Kidney glomerular epithelial cell (primary cell): ENCODE measurements around the gene ELMO1.

Source experiments
- DNase-seq: peaks from one replicate; lab custom pipeline; 2025; lab: John Stamatoyannopoulos, UW

ELMO1 gene

GRCh38 chr7:36911788-36912187 is 536.9 kb downstream of the ELMO1 start:
- no peak for DNase-seq

DNA sequence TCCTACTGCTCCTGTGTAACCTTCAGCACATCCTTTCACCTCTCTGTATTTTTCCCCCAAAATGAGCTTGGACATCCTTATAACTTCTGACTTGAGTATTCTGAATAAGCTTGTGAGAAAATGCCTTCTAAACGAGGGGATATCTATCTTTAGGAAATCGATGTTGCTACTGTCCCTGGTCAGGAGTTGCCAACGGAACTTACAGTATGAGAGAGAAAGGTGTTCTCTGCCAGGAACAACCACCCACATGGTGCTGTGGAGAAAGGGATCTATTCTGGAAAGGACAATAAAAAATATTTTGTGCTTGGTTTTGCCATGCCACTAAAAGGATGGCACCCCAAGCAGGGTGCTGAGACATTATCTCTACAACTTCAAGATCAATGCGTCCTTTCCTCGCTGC is 537.8 kb downstream of the ELMO1 start:
- DNase-seq = no peak

- DNase-seq = no peak
These were observed 538.3 kb downstream of the ELMO1 start for GRCh38 chr7:36910401-36910800.

DNA sequence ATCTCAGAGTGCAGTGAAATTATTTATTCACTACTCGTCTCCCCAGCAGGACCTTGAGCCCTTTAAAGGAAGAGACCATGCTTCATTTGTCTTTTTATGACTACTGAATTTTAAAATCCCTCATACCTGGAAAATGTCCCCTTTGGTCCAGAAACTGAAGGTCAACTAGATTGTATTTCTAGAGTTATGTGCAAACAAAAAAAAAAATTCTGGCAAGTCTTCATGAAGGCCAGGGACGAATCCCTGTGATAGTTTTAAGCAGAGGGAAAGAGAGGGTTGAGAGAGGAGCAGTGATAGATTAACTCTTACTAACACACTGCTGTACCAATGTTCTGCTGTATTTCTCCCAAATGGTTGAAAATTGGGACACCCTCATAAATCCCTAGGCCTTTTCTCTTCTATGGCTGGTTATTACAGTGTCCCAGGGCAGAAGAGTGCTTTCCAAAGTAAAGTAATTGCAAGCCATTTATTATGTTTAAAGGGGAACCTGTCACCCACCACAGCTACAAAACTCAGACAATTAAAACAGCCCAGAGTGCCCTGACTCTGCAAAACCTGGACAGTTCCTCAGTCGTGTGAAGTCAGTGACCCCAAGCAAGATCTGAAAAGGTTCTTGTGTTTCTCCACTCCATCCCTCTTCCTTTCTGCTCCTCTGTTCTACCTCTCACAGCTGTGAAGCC is 541.6 kb downstream of the ELMO1 start:
- no peak for DNase-seq

- DNase-seq = no peak
These were observed 542.2 kb downstream of the ELMO1 start for GRCh38 chr7:36906448-36906847.

- DNase-seq = no peak
These were observed 542.8 kb downstream of the ELMO1 start for GRCh38 chr7:36905841-36906240.

GRCh38 chr7:36904802-36905201 is 543.9 kb downstream of the ELMO1 start:
- no peak for DNase-seq

- DNase-seq = no peak
These were observed 544.6 kb downstream of the ELMO1 start for GRCh38 chr7:36904101-36904500.

DNA sequence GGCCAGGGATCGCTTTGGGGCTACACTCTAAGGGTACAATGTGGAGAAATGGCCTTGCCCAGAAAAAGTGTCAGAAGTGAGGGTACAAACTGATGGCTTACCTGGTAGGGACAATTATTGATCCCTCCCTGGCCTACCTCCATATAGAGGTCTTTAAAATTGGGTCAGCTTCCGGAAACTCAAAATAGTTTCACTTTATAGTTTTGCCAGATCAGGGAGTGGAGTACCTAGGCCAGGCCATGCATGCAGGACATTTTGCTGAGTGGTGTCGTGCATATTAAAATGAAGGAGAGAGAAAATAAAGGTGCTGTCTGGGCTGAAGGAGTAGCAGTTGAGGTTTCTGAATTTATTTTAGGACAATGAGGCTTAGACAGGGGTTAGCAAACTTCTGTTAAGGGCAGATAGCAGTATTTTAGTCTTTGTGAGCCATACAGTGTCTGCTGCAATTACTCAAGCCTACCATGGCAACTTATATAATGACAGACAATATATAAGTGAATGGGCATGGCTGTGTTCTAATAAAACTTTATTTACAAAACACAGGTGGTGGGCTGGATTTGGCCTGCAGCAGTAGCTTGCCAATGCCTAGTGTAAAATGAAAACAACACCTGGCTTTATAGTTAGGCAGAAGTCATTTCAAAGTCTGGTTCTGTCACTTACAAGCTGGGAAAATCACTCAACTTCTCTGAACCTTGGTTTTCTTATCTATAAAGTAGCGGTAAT is 547.5 kb downstream of the ELMO1 start:
- DNase-seq = no peak

GRCh38 chr7:36898186-36898585 is 550.5 kb downstream of the ELMO1 start:
- no peak for DNase-seq

GRCh38 chr7:36896956-36897590 is 551.6 kb downstream of the ELMO1 start:
- peak; percentile 7 for DNase-seq

DNA sequence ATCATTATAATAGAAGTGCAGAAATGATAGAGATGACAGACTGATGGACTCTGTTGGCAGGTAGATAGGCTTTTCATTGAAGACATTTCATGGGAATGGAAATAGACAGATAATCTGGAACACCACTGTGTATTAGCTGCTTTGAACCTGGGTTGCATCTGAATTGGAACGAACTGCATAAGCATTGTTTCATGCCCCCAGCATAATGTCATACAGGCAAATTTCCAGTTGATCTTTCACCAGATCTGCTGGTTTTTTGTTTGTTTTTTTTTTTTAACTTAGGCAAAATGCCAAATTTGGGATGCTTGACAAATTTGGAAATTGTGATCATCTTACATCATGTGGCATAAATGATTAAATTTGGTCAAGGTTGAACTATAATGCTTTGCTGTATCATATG is 552.2 kb downstream of the ELMO1 start:
- no peak for DNase-seq

GRCh38 chr7:36895192-36895591 is 553.5 kb downstream of the ELMO1 start:
- no peak for DNase-seq

DNA sequence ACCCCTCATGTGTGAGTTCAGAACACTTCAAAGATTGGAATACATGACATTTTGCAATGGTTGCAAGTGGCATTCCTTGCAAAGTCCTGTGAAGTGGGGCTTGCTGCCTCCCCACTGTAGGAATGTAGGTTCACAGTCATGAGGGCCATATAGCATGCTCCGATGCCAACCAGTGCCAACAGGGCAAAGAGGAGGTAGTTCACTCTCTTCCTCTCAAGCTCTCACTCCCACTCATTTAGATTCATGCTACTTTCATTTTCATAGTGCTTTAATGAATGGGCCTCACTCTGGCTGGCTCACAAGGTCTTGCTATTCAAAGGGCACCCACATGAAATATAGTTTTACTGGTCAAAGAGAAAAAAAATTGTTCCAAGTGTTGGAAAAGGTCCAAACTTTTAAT is 554.5 kb downstream of the ELMO1 start:
- no peak for DNase-seq

- no peak for DNase-seq
These were observed 559.5 kb downstream of the ELMO1 start for GRCh38 chr7:36889182-36889581.

DNA sequence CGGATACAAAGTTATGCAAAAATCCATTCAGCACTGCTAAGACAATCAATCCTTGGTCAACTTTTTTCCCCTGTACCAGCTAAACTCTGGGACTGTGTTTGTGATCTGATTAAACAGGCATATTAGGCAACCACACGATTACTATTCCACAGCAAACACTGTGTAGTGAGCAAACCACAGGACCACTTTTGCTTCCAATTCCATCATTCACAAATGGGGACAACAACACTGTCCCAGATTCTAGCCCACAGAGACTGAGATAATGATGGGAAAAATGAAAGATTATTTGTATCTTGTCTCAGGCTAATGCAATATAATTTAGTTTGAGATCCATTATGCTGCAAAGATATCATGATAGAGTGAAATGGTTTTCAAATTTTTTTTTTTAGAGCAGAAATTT is 560.7 kb downstream of the ELMO1 start:
- no peak for DNase-seq

DNA sequence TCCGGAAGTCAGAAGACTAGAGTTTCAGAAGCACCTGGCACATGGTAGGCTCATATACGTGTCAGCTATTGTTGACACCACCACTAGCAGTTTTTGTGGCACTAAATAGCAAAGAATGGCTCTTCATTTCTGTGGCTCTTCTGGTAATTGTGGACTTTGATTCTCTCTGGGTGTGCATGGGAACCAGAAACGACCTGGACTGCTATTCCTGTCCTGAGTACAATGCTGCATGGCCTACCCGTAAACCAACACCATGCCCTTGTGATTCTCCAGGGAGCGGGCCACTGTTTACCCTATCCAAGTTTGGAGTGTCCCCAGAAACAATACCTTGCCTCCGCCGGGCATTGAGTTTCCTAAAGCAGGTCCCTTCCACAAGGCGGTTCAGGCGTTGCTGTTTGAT is 561.4 kb downstream of the ELMO1 start:
- no peak for DNase-seq

DNA sequence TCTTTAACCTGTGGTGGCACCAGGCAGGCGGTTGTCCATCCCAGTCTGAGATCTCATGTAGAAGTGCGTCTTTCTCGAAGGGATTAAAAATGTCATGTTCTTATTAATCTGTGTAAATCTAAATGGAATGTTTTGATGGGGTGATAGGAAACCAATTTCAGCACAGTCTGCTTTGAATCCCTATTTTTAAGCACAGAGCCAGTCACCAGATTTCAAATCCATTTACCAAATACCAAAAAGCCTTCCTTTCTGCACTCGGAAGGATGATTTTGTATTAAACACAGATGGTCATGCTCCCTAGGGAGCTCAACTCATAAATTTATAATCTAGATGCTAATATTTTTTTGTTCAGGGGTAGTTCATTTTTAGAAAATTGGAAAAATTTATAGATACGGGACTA is 563.8 kb downstream of the ELMO1 start:
- DNase-seq = no peak

DNA sequence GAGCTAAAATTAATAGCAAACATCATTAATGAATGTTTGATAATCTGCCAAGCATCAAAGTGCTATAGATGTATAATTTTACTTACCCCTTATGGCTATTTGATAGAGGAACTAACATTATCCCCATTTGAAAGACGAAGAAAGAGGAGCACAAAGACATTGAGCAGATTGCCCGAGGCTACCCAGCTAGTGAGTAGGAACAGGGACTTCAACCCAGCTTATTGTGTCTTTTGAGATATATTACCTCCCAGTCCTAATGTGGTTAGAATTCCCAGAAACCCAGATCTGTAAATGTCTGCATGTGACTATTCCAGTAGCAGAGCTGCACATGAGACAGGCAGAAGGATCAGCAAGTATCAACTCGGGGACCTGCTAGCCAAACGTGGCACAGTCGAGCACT is 564.3 kb downstream of the ELMO1 start:
- no peak for DNase-seq

GRCh38 chr7:36881233-36881874 is 567.3 kb downstream of the ELMO1 start:
- no peak for DNase-seq

GRCh38 chr7:36880108-36880507 is 568.6 kb downstream of the ELMO1 start:
- DNase-seq = no peak

GRCh38 chr7:36879021-36879420 is 569.6 kb downstream of the ELMO1 start:
- DNase-seq = no peak

GRCh38 chr7:36878288-36878687 is 570.4 kb downstream of the ELMO1 start:
- DNase-seq = no peak
